GM12892 (cell line): ENCODE results near the gene INPP5E.
"Not testable (repeated sequence)": the region's sequence is repeated elsewhere in the genome, so short reads cannot be mapped to it uniquely, and the experiment has no call there.

Source experiments
- DNase-seq: peaks from one replicate; pipeline ENCODE4 v3.0.0; 2011; ENCODE audit not compliant: insufficient read length
- FAIRE-seq: peaks from 2 replicates; lab custom pipeline; 2011; peaks lifted over from hg19 to GRCh38; lab: Jason Lieb, UNC
- POLR2A ChIP-seq: IDR thresholded peaks from 2 replicates; pipeline ENCODE4 v1.6.1; 2011; ENCODE audit warnings: low read depth, low read length, control low read depth
- POLR2AphosphoS5 ChIP-seq: IDR thresholded peaks from 2 replicates; pipeline ENCODE4 v1.6.1; 2011; ENCODE audit warnings: low read depth, low read length, control low read depth
- TAF1 ChIP-seq: IDR thresholded peaks from 2 replicates; pipeline ENCODE4 v1.6.1; 2011; ENCODE audit warnings: low read depth, mild to moderate bottlenecking, control low read depth, low read length, borderline replicate concordance

Gene INPP5E

GRCh38 chr9:136418182-136419091 lies 21.2 kb downstream of the INPP5E start:
- FAIRE-seq (no peak), DNase-seq (no peak)
- TF ChIP-seq POLR2A (no peak), POLR2AphosphoS5 (no peak), TAF1 (no peak)

- no peak for DNase-seq
- no peak for FAIRE-seq
Measured at GRCh38 chr9:136416914-136417313, 22.7 kb downstream of the INPP5E start.

GRCh38 chr9:136416427-136416826 lies 23.2 kb downstream of the INPP5E start:
- no peak; the same call in 1 of the 2 replicates for TF ChIP-seq POLR2A
- TF ChIP-seq POLR2AphosphoS5: no peak
- no peak for TF ChIP-seq TAF1
- DNase-seq (no peak), FAIRE-seq (no peak)

More at GRCh38 chr9:136416914-136417313, 22.7 kb downstream of the INPP5E start:
- TF ChIP-seq POLR2A (no peak), POLR2AphosphoS5 (no peak), TAF1 (no peak)

GRCh38 chr9:136412962-136413361 lies 26.7 kb downstream of the INPP5E start:
- DNase-seq (no peak), FAIRE-seq (no peak)
- no peak for TF ChIP-seq TAF1
- no peak for TF ChIP-seq POLR2A
- TF ChIP-seq POLR2AphosphoS5: no peak

GRCh38 chr9:136411378-136411777 lies 28.3 kb downstream of the INPP5E start:
- no peak for FAIRE-seq
- no peak for DNase-seq
- TF ChIP-seq POLR2AphosphoS5 (no peak), TAF1 (no peak), POLR2A (no peak)

- TF ChIP-seq POLR2A (peak; percentile 94), POLR2AphosphoS5 (peak; percentile 92), TAF1 (peak; percentile 94)
- peak; percentile 98 for FAIRE-seq
Measured at GRCh38 chr9:136410500-136411287, 29.0 kb downstream of the INPP5E start, which contains the start of the genes ENTR1 and PMPCA. TSS of gene ENTR1 (minus strand) at chr9:136410614. CDS start at chr9:136410397, 217 bp downstream. TSS of gene PMPCA (plus strand) at chr9:136410658. CDS start at chr9:136410669, 11 bp downstream.

GRCh38 chr9:136409557-136410455 lies 29.8 kb downstream of the INPP5E start:
- DNase-seq (peak; percentile 54), FAIRE-seq (peak; percentile 53)
- TF ChIP-seq POLR2A: no peak
- TF ChIP-seq TAF1: no peak
- no peak; the same call in 1 of the 2 replicates for TF ChIP-seq POLR2AphosphoS5

More at GRCh38 chr9:136410500-136411287, 29.0 kb downstream of the INPP5E start, which contains the start of the genes ENTR1 and PMPCA:
- DNase-seq: peak; percentile 99

GRCh38 chr9:136407911-136408310 lies 31.7 kb downstream of the INPP5E start:
- FAIRE-seq (no peak), DNase-seq (no peak)
- TF ChIP-seq POLR2AphosphoS5 (no peak), TAF1 (no peak), POLR2A (no peak)

- not testable (repeated sequence) for FAIRE-seq, DNase-seq
- TF ChIP-seq POLR2A: 0 out of 2 replicates have a peak, but pooled peaks have one; percentile 30
Measured at GRCh38 chr9:136407061-136407460, 32.6 kb downstream of the INPP5E start.

GRCh38 chr9:136405904-136406303 lies 33.7 kb downstream of the INPP5E start:
- not testable (repeated sequence) for DNase-seq, FAIRE-seq

GRCh38 chr9:136405481-136405880 lies 34.2 kb downstream of the INPP5E start:
- no peak for DNase-seq

More at GRCh38 chr9:136405481-136405880, 34.2 kb downstream of the INPP5E start:
- no peak for TF ChIP-seq POLR2A
- no peak for TF ChIP-seq POLR2AphosphoS5
- TF ChIP-seq TAF1: no peak
- FAIRE-seq: no peak
